AG10803 (cell line): ENCODE data around the gene RIPPLY2.
"Not testable (repeated sequence)": the region's sequence is repeated elsewhere in the genome, so short reads cannot be mapped to it uniquely, and the experiment has no call there.

Experiments used
- DNase-seq: peaks from one replicate; pipeline ENCODE4 v3.0.0; 2010; ENCODE audit warnings: low read depth
- H3K4me3 ChIP-seq: 2 replicates; pipeline ENCODE4 v1.5.1; 2011; ENCODE audit warnings: mild to moderate bottlenecking, low read length, control low read depth
- TF ChIP-seq, protein P1 (sequence below): conservative IDR thresholded peaks from 2 replicates; pipeline ENCODE4 v1.5.1; 2011; ENCODE audit warnings: mild to moderate bottlenecking, low read length, control low read depth, inconsistent platforms

Gene RIPPLY2

DNA sequence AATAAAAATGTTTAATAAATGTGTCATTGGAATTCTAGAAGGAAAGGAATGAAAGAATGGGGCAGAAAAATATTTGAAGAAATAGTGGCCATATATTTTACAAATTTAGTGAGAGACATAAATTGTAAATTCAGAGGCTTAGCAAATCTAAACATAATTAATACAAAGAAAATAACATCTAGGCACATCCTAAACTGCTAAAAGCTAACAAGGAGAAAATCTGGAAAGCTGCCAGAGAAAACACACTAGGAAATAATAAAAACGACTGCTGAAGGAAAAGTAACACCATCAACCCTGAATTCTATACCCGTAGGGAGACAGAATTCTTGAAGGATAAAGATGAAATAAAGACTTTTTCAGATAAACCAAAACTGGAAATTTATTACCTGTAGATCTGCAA is 30.1 kb downstream of the RIPPLY2 start:
- TF ChIP-seq, protein P1, sequence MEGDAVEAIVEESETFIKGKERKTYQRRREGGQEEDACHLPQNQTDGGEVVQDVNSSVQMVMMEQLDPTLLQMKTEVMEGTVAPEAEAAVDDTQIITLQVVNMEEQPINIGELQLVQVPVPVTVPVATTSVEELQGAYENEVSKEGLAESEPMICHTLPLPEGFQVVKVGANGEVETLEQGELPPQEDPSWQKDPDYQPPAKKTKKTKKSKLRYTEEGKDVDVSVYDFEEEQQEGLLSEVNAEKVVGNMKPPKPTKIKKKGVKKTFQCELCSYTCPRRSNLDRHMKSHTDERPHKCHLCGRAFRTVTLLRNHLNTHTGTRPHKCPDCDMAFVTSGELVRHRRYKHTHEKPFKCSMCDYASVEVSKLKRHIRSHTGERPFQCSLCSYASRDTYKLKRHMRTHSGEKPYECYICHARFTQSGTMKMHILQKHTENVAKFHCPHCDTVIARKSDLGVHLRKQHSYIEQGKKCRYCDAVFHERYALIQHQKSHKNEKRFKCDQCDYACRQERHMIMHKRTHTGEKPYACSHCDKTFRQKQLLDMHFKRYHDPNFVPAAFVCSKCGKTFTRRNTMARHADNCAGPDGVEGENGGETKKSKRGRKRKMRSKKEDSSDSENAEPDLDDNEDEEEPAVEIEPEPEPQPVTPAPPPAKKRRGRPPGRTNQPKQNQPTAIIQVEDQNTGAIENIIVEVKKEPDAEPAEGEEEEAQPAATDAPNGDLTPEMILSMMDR: no peak
- no peak for DNase-seq
- H3K4me3 ChIP-seq: no peak overlapping the region

DNA sequence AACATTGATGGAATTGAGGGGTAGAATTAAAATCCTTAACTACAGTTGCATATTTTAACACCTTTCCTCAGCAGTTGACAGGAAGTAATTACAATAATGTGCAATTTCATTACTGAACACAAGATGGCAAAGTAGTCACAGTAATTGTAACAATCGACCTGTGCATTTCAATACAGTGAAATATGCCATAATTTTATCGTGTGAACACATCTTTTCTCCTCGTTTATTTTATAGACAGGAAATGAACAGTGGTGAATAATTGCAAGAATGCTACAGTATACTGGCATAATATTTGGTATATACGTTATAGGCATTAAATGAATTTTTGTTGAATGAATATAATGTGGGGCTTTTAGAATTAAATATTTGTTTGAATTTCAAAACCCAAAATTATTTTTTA is 31.4 kb downstream of the RIPPLY2 start:
- H3K4me3 ChIP-seq: no peak overlapping the region
- DNase-seq: peak; percentile 53
- TF ChIP-seq, protein P1: peak; percentile 77

- TF ChIP-seq, protein P1: no peak
- no peak for DNase-seq
- H3K4me3 ChIP-seq: no peak overlapping the region
These were observed 32.8 kb downstream of the RIPPLY2 start for GRCh38 chr6:83885984-83886383.

GRCh38 chr6:83889621-83890020 is 36.5 kb downstream of the RIPPLY2 start:
- TF ChIP-seq, protein P1: no peak
- no peak for DNase-seq
- H3K4me3 ChIP-seq: no peak overlapping the region

GRCh38 chr6:83890520-83890919 is 37.4 kb downstream of the RIPPLY2 start:
- no peak overlapping the region for H3K4me3 ChIP-seq
- TF ChIP-seq, protein P1: no peak
- no peak for DNase-seq

GRCh38 chr6:83891586-83891985 is 38.4 kb downstream of the RIPPLY2 start:
- H3K4me3 ChIP-seq: no peak overlapping the region
- no peak for DNase-seq
- TF ChIP-seq, protein P1: no peak

- H3K4me3 ChIP-seq: no peak overlapping the region
- no peak for DNase-seq
- TF ChIP-seq, protein P1: no peak
These were observed 39.9 kb downstream of the RIPPLY2 start for GRCh38 chr6:83893024-83893423.

DNA sequence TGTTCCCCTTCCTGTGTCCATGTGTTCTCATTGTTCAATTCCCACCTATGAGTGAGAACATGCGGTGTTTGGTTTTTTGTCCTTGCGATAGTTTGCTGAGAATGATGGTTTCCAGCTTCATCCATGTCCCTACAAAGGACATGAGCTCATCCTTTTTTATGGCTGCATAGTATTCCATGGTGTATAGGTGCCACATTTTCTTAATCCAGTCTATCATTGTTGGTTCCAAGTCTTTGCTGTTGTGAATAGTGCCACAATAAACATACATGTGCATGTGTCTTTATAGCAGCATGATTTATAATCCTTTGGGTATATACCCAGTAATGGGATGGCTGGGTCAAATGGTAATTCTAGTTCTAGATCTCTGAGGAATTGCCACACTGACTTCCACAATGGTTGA is 43.9 kb downstream of the RIPPLY2 start:
- DNase-seq, H3K4me3 ChIP-seq: not testable (repeated sequence)
